ENCODE data around the gene TFR2. TPM values are rescaled to one million over a fixed set of nuclear protein-coding genes. Genes with fewer than 3 reads are reported as not detected.

The TFR2 gene
- total and polyA plus RNA-seq, 2 of the 13 experiments (the other 11 are each of a cell fraction or from before 2014, with no cell fraction given), result 36.9 to 64.2 TPM

- TF ChIP-seq ZFP82 (CRISPR knock-in tag; IDR thresholded peaks at IDR 0.05; ENCODE audit: borderline replicate concordance) (no peak), ZNF234 (CRISPR knock-in tag; conservative IDR thresholded peaks at IDR 0.05) (no peak), FOXP1 (IDR thresholded peaks at IDR 0.05) (no peak), FOXP1 (CRISPR knock-in tag; IDR thresholded peaks at IDR 0.05) (no peak), ZNF598 (CRISPR knock-in tag; IDR thresholded peaks at IDR 0.05; ENCODE audit: borderline replicate concordance) (no peak), ZMYM3 (CRISPR knock-in tag; IDR thresholded peaks at IDR 0.05) (no peak), NR2F1 (CRISPR knock-in tag; IDR thresholded peaks at IDR 0.05) (peak in 1 of 2 experiments; percentile 19; a peak in 1 of 4 replicates), ZNF24 (IDR thresholded peaks at IDR 0.05) (no peak), FOXK2 (IDR thresholded peaks at IDR 0.05) (no peak), PRMT3 (CRISPR knock-in tag; IDR thresholded peaks at IDR 0.05; ENCODE audit: borderline replicate concordance, low read depth) (no peak), ZSCAN12 (CRISPR knock-in tag; IDR thresholded peaks at IDR 0.05) (no peak), ZFAT (CRISPR knock-in tag; conservative IDR thresholded peaks at IDR 0.05) (no peak), HOXA5 (CRISPR knock-in tag; IDR thresholded peaks at IDR 0.05) (0 out of 2 replicates have a peak, but pooled peaks have one; percentile 44), ZNF292 (CRISPR knock-in tag; IDR thresholded peaks at IDR 0.05; ENCODE audit: borderline replicate concordance, low read depth) (0 out of 2 replicates have a peak, but pooled peaks have one; percentile 12), NFYB (CRISPR knock-in tag; IDR thresholded peaks at IDR 0.05) (no peak), TBP (CRISPR knock-in tag; IDR thresholded peaks at IDR 0.05) (no peak), POLR2A (IDR thresholded peaks at IDR 0.05; ENCODE audit: insufficient read depth in 1 of 2, low read depth in 2 of 2, low read length in 2 of 2) (peak in 1 of 2 experiments; percentile 64; a peak in 2 of 4 replicates), ZIK1 (CRISPR knock-in tag; IDR thresholded peaks at IDR 0.05; ENCODE audit: borderline replicate concordance, low read depth) (no peak; the same call in 1 of the 2 replicates), EEA1 (CRISPR knock-in tag; IDR thresholded peaks at IDR 0.05; ENCODE audit: borderline replicate concordance) (no peak), HOXA9 (CRISPR knock-in tag; IDR thresholded peaks at IDR 0.05; ENCODE audit: borderline replicate concordance) (no peak), MEIS1 (CRISPR knock-in tag; IDR thresholded peaks at IDR 0.05; ENCODE audit: borderline replicate concordance) (no peak), ZFP36L1 (CRISPR knock-in tag; IDR thresholded peaks at IDR 0.05) (no peak), ZNF720 (CRISPR knock-in tag; IDR thresholded peaks at IDR 0.05) (no peak), PRDM15 (CRISPR knock-in tag; IDR thresholded peaks at IDR 0.05) (no peak)
- TF ChIP-seq, protein P1, sequence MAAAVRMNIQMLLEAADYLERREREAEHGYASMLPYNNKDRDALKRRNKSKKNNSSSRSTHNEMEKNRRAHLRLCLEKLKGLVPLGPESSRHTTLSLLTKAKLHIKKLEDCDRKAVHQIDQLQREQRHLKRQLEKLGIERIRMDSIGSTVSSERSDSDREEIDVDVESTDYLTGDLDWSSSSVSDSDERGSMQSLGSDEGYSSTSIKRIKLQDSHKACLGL (CRISPR knock-in tag; IDR thresholded peaks at IDR 0.05), result 0 out of 2 replicates have a peak, but pooled peaks have one; percentile 27
- TF ChIP-seq, protein P2, sequence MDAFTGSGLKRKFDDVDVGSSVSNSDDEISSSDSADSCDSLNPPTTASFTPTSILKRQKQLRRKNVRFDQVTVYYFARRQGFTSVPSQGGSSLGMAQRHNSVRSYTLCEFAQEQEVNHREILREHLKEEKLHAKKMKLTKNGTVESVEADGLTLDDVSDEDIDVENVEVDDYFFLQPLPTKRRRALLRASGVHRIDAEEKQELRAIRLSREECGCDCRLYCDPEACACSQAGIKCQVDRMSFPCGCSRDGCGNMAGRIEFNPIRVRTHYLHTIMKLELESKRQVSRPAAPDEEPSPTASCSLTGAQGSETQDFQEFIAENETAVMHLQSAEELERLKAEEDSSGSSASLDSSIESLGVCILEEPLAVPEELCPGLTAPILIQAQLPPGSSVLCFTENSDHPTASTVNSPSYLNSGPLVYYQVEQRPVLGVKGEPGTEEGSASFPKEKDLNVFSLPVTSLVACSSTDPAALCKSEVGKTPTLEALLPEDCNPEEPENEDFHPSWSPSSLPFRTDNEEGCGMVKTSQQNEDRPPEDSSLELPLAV (CRISPR knock-in tag; conservative IDR thresholded peaks at IDR 0.05; ENCODE audit: low read depth), result no peak
Observed at GRCh38 chr7:100570954-100571828, 70.2 kb downstream of the TFR2 start (continued).
